Stimulated activated CD4-positive, alpha-beta T cell treated with anti-CD3 and anti-CD28 coated beads, Interleukin-1b, Interleukin-23, amount 100 ng/mL, for 4 hours (primary cell): ENCODE results near the gene SCNN1B.
"Not testable (repeated sequence)": the region's sequence is repeated elsewhere in the genome, so short reads cannot be mapped to it uniquely, and the experiment has no call there.

Experiments
- DNase-seq, 2 donors: peaks; one replicate each; pipeline ENCODE4 v3.0.0-alpha.2; 2020; ENCODE audit warnings: low read depth in 2 of 2

SCNN1B gene

DNA sequence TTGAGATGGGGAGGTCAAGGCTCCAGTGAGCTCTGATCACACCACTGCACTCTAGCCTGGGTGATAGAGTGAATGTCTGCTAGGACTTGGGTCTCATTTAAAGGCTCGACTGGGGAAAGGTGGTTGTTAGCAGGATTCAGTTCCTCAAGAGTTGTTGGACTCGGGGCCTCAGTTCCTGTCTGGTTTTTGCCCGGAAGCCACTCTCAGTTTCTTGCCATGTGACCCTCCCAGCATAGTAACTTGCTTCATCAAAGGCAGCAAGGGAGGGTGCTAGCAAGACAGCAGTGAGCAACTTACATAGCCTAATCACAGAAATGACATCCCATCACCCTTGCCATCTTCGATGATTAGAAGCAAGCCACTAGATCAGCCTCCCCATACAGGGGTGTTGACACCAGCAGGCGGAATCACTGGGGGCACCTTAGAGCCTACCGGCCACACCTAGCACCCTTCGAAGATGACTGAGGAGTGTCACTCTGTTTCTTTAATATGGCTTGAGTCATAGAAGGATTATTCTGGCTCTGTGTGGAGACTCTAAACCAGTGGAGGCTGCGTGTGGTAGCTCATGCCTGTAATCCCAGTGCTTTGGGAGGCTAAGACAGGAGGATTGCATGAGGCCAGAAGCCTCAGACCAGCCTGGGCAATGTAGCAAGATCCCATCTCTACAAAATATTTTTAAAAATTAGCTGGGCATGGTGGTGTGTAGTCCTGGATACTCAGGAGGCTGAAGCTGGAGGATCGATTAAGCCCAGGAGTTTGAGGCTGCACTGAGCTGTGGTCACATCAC is 13.2 kb upstream of the SCNN1B start:
- DNase-seq, result no peak

DNA sequence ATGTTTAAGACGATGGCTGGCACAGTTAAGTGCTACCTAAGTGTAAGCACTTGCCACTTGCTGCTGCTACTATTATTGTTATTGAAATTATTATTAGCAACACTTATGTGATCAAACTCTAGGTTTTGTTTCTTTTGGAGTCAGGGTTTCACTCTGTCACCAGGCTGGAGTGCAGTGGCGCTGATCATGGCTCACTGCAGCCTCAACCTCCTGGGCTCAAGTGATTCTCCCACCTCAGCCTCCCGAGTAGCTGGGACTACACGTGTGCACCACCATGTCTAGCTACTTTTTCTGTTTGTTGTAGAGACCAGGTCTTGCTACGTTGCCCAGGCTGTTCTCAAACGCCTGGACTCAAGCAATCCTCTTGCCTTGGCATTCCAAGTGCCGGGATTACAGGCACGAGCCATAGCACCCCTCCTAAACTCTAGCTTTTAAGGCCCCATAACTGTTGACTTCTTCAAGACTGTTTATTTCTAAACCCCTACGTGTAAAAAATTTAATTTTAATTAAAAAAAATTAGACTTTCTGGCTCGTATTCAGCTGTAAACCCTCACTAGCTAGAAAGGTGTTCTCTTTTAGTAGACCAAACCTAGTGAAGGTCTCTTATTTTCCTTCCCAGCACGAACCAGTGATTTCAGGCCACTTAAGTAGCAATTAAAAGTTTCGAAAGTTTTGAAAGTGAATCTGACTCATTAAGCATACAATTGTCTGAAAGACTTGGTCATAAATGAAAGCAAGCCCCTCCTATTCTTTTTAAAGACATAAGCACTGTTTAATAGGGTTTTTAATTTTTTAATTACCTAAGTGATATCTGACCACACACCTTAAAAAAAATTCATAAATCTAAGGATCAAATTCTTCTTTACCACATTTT is 11.7 kb upstream of the SCNN1B start:
- no peak for DNase-seq

DNA sequence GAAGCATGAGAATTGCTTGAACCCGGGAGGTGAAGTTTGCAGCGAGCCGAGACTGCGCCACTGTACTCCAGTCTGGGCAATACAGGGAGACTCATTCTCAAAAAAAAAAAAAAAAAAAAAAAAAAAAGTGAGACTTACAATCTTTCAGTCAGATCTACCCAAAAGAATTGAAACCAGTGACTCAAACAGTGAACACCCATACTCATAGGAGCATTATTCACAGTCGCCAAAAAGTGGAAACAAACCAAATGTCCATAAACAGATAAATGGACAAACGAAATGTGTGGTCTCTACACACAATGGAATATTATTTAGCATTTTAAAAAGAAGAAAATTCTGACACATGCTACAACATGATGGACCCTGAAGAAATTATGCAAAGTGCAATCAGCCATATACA is 9.1 kb upstream of the SCNN1B start:
- no peak for DNase-seq

DNA sequence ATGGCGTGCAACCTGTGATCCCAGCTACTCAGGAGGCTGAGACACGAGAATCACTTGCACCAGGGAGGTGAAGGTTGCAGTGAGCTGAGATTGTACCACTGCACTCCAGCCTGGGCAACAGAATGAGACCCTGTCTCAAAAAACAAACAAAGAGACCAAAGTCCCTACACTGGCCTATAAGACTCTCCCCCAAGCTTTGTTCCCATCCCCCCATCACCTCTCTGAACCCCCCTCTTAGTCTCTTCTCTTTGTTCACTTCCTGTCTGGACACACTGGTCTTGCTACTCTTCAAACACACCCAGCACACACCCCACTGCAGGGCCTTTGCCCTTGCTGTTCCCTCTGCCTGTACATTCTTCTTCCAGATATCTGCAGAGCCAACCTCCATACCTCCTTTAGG is 7.8 kb upstream of the SCNN1B start:
- DNase-seq, result no peak

DNA sequence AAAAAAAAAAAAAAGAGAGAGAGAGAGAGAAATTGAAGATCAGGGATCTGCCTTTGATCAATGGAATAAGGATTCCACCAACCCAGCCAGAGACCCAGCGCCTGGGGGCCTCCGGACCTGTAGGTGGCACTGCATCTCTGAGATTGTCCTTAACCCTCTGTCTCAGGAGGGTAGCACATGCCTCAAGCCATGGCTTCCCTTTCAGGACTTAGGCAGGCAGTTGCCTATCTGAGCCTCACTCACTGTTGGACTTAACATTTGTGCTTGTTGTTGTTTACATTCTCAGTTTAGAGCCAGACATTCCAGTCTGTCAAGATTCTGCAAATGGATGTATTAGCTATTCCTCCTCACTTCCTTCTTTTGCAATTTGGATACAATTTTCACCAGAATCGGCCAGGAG is 5.1 kb upstream of the SCNN1B start:
- DNase-seq, result no peak

DNA sequence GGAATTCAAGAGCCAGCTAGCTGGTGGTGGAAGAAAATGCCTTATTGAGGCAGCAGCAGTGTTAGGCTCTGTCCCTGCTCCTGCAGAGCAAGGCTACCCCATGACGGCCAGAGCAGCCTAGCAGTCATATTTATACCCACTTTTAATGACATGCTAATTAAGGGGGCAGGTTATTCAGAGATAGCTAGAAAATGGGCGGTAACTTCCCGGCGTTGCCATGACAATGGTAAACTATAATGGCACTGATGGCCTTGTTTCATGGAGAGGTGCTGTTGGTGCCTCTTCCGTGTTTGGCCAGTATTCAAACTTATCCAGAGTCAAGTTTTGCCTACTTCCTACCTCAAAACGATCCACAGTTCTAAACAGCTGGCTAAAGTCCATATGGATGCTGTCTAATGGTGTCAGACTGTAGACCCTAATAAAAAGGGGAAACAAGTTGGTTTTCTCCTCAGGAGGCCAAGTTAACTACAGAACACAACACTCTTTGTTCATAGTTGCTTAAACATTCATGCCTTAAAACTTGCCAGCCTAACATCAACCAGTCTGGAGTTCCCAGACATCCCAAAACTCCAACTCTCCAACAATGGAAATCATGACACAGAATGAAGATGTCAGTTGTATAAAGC is 3.7 kb upstream of the SCNN1B start:
- no peak for DNase-seq

DNA sequence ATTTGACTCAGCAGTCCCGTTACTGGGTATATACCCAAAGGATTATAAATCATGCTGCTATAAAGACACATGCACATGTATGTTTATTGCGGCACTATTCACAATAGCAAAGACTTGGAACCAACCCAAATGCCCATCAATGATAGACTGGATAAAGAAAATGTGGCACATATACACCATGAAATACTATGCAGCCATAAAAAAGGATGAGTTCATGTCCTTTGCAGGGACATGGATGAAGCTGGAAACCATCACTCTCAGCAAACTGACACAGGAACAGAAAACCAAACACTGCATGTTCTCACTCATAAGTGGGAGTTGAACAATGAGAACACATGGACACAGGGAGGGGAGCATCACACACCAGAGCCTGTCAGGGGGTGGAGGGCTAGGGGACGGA is 2.3 kb upstream of the SCNN1B start:
- not testable (repeated sequence) for DNase-seq

DNA sequence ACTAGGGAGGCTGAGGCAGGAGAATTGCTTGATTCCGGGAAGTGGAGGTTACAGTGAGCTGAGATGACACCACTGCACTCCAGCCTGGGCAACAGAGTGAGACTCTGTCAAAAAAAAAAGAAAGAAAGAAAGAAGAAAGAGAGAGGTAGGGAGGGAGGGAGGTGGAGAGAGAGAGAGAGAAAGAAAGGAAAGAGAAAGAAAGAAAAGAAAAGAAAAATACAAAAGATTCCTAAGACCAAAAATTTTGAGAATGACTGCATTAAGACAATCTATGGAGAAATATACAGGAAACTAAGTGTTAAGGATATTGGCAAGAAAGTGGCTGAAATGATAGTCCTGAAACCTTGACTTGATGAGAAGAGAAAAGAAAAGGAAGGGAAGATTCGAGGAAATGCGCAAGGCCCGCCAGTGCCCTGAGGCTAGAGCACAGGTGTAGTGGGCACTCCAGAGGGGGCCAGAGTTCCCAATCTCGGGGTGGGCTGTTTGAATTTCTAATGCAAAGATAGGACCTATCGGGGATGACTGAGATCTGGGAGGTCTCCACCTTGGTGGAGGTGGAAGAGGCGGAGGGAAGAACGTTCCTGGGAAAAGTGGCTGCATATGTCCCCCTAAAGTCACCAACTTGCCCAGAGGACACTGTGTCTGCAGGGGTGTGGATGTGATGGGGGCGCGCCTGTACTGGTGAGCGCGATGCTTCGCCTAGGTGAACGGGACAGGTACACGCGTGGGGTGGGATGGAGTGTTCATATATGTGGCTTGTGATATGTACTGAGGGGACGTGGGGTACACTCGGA is 654 bp upstream of the SCNN1B start:
- DNase-seq, result no peak

DNA sequence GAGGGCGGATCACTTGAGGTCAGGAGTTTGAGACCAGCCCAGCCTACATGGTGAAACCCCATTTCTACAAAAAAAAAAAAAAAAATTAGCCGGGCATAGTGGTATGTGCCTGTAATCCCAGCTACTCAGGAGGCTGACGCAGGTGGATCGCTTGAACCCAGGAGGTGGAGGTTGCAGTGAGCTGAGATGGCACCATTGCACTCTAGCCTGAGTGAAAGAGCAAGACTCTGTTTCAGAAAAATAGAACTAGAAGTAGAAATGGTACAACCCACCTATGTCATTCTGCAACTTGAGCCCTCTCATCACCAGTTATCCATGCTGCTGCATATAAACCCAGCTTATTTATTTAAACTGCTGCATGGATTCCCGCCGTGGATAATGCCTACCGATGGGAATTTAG is 1.6 kb downstream of the SCNN1B start:
- no peak for DNase-seq

DNA sequence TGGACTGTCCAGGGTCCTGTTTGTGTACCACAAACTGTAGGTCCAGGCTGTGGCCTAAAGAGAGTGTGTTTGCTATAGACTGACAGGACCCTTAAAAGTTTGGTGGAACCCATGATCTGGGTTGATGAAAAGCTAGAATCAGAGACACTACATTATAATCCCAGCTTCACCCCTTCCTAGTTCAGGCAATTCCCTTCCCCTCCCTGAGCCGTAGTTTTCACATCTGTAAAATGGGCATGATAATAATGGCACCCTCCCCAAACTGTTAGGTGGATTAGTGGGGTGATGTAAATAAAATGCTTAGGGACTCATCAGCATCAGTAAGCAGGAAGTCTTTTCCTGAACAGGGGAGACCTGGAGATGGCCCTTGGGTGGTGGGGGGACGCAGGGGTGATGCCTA is 2.5 kb downstream of the SCNN1B start:
- DNase-seq, result no peak

DNA sequence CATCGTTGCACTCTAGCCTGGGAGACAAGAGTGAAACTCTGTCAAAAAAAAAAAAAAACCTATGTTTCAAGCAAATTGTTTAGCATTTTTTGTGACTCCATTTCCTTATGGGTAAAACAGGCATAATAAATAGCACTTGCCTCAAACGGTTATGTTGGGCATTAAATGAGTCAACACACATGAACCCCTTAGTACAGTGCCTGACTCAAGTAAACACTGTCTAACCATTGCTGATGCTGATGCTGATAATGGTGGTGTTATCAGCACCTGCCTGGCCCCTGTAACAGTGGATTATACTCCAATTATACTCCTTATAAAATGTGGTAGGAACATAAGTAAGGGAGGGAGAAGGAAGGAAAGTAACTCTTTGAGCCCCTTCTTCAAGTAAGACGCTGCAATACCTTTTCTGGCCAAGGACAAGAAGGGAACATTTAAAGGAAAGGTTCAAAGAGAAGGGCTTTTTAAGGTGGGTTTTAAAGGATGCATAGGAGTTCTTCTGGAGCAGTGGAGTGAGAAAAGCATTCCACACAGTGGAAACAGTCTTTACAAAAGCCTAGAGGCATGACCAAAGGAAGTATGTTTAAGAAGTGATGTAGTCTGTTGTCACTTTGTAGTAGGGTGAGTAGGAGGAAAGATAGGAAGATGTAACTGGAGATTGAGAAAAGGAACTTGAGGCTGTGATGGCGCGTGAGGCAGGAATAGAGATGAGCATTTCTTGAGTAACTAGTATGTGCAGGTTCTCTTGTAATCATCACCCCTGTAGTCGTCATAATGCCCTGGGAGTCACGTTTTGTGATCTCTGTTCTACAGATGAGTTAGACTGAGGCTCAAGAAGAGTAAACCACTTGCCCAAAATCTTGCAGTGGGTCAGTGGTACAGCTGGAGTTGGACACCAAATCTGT is 4.3 kb downstream of the SCNN1B start:
- no peak for DNase-seq

DNA sequence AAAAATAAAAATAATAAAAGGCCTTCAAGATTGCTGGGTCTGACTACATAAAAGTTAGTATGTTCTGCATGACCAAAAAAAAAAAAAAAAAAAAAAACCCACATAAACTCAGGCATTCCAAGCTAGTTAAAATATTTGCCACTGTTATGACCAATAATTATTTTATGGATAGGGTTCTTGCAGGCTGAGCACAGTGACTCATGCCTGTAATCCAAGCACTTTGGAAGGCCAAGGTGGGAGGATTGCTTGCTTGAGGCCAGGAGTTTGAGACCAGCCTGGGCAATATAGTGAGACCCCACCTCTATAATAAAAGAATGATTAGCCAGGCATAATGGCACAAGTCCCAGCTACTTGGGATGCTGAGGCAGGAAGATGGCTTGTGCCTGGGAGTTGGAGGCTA is 8.1 kb downstream of the SCNN1B start:
- DNase-seq, result no peak

DNA sequence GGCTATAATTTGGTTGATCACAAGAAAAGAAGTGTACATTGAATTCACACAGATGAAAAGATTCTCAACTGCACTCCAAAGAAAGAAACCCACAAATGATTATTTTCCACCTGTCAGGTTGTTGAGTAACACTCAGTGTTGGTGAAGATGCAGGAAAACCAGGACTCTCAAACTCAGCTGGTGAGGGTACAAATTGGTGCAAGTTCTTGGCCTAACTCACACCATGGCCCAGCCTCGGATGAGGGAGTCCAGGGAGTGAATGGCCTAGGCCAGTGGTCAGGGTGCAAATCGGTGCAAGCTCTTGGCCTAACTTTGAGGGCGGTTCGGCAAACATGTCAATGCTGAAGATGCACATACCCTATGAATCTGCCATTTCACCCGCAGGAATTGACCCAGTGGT is 8.6 kb downstream of the SCNN1B start:
- no peak for DNase-seq

DNA sequence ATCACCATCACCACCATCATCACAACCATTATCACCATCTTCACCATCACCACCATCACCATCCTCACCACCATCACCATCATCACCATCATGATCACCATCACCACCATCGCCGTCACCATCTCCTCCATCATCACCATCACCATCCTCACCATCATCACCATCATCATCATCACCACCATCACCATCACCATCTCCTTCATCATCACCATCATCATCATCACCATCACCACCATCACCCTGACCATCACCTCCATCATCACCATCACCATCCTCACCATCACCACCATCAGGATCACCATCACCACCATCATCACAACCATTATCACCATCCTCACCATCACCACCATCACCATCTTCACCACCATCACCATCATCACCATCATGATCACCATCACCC is 14.1 kb downstream of the SCNN1B start:
- DNase-seq, result no peak

DNA sequence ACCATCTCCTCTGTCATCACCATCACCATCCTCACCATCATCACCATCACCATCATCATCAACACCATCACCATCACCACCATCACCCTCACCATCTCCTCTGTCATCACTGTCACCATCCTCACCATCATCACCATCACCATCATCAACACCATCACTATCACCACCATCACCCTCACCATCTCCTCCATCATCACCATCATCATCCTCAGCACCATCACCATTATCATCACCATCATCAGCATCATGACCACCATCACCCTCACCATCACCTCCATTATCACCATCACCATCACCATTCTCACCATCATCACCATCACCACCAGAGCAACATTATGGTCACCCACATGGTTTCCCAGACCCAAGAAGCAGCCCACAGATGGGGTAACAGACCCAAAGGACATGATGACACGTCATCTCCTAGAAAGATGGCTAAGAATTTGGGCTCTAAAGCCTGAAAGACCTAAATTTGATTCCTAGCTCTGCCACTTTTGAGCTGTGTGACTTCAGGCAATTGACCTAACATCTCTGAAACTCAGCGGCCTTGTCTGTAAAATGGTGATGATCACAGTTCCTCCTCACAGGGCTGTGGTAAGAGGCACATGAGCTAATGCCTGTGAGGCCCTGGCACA is 14.6 kb downstream of the SCNN1B start:
- DNase-seq, result no peak

DNA sequence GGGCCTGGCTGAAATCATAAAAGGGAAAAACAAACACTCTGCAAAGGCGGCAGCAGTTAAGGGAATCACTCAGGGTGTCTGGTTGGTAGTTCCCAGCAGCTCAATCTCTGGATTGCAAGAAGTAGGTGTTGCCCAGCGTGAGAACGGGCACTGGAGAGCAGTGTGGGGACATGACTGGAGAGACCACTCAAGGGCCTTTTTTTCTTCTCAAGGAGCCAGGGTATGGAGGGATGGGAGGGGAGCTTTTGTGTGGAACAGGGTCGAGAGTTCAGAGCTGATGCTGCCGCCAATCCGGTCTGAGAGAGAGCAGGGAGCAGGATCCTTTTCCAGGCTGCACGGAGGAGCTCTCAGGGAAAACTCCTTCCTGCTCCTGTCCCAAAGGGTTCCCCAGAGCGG is 15.2 kb downstream of the SCNN1B start:
- DNase-seq, result no peak

DNA sequence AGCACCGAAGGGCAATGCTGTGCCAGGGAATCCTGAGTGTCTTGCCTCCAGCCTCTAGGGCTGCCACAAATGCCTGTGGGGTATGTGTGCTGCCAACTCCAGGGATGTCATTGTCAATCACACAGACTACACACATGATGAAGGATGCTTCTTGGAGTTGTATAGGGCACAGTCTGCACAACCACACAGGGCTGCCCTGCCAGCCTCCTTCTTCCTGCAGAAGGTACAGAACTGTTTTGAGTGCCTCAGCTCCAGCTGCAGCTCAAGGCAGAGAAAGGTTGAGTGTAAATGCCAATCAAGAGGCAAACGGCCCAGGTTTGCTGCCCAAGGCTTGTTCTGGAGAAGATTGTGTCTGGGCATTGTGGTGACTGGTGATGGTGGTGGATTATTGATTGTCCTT is 15.6 kb downstream of the SCNN1B start:
- no peak for DNase-seq

DNA sequence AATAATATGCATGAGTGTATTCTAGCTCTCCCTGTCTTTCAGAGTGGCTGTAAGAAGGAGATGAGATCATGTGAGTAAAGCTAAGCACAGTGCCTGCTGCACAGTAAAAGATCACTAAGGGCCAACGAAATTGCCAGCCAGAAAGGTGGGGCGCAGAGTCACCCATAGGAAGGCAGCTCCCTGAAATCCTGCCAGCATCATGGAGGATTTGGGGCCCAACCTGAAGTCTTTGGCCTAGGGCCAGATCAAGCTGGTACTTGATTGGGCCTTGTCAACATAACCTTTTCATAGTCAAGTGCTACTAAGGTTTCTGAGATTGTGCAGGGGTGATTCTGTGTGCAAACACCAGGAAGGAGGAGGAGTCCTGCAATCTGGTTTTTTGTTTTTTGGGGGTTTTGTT is 16.5 kb downstream of the SCNN1B start:
- no peak for DNase-seq

DNA sequence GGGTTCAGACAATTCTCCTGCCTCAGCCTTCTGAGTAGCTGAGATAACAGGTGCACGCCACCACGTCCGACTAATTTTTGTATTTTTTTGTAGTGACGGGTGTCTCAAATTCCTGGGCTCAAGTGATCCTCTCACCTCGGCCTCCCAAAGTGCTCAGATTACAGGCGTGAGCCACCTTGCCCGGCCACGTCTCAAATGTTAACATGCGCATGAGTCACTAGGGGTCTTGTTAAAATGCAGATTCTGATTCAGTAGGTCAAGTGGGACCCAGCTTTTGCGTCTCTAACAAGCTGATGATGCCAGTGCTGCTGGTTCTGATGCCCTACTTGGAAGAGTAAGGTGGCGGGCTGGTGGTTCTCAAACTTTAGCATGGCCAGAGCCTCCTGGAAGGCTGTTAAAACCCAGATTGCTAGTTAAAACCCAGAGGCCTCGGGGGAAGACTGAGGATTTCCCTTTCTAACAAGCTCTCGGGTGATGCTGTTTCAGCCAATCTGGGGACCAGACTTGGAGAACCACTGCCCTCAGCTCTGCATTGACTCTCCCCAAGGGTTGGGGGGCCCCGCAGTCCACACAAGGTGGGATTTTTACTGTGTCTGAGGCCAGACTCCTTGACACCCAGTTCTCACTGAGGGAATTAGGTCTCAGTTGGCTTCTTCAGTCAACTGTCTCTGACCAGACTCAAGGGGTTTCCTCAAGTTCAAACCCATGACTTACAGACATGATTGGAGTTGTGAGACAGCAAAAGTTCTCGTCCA is 17.9 kb downstream of the SCNN1B start:
- DNase-seq, result no peak

DNA sequence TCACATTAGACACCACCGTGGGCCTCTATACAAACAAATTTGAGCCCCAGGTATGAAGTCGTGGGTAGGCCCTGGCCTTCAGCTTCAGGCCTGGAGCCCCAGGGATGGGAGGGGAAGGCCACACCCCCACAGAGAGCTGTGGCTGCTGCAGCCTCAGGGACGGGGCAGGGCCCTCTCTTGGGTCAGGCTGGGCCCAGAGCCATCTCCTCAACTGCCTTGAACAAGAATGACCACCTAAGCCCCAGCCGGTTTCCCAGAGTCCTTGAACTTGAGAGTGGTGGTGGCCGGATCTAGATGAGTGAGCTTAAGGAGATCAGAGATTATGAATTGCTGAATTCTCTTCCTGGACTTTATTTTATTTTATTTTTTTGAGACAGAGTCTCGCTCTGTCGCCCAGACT is 18.6 kb downstream of the SCNN1B start:
- DNase-seq, result no peak
